Cardiac fibroblast (primary cell): ENCODE measurements around the gene PDE11A.

ENCODE experiments used
- DNase-seq, 2 donors: peaks; one replicate each; pipeline versions ENCODE4 v3.0.0 to v3.0.0-alpha.2; 2010; ENCODE audit warnings: low read depth in 2 of 2
- H3K4me3 ChIP-seq, 2 donors: replicated peaks in 1 of 2; 1 replicate in 1 of 2; 2 replicates in 1 of 2; pipeline ENCODE4 v1.5.1; 2011; ENCODE audit warnings: low read depth in 2 of 2, low read length in 2 of 2, mild to moderate bottlenecking in 2 of 2, moderate library complexity in 1 of 2
- CTCF ChIP-seq: IDR thresholded peaks from one replicate; pipeline ENCODE4 v1.5.1; 2011; ENCODE audit warnings: low read depth, mild to moderate bottlenecking, low read length, inconsistent platforms

The PDE11A gene

GRCh38 chr2:177658309-177658708, 414.3 kb downstream of the PDE11A start:
- DNase-seq: no peak
- no peak overlapping the region for H3K4me3 ChIP-seq
- no peak for TF ChIP-seq CTCF

GRCh38 chr2:177651833-177652232, 420.7 kb downstream of the PDE11A start:
- DNase-seq: no peak
- no peak overlapping the region for H3K4me3 ChIP-seq
- TF ChIP-seq CTCF: no peak

- TF ChIP-seq CTCF: no peak
- no peak for DNase-seq
- no peak overlapping the region for H3K4me3 ChIP-seq
Measured at GRCh38 chr2:177649568-177650518, 422.7 kb downstream of the PDE11A start.

- DNase-seq: no peak
- no peak for TF ChIP-seq CTCF
- no peak overlapping the region for H3K4me3 ChIP-seq
Measured at GRCh38 chr2:177646791-177647190, 425.8 kb downstream of the PDE11A start.

- no peak for DNase-seq
- no peak for TF ChIP-seq CTCF
- H3K4me3 ChIP-seq: no peak overlapping the region
Measured at GRCh38 chr2:177646241-177646640, 426.3 kb downstream of the PDE11A start.

DNA sequence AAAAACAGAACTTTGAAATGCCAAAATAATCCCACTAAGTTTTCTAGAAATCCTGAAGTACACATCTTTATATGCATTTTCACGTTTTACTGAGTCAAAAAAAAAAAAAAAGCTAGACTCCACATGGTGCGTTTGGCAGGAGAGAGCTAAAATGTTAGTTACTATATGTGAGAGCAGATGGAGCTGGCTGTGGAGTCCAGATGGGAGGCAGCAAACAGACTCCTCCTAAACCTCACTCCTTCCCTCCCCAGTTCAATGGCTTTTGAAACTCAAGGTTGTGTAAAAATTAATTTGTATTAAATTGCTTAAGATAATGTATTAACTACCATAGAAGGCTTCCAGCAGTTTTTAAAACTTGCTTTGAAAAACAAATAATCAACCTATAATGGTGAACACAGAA, 431.2 kb downstream of the PDE11A start:
- TF ChIP-seq CTCF: no peak
- H3K4me3 ChIP-seq: no peak overlapping the region
- no peak for DNase-seq
